ENCODE measurements around the gene KRTAP5-6. TPM values are rescaled to one million over a fixed set of nuclear protein-coding genes. Genes with fewer than 3 reads are reported as not detected.

The KRTAP5-6 gene
- polyA plus RNA-seq, 1 of the 3 experiments (the other 2 are of a cell fraction): not detected

DNA sequence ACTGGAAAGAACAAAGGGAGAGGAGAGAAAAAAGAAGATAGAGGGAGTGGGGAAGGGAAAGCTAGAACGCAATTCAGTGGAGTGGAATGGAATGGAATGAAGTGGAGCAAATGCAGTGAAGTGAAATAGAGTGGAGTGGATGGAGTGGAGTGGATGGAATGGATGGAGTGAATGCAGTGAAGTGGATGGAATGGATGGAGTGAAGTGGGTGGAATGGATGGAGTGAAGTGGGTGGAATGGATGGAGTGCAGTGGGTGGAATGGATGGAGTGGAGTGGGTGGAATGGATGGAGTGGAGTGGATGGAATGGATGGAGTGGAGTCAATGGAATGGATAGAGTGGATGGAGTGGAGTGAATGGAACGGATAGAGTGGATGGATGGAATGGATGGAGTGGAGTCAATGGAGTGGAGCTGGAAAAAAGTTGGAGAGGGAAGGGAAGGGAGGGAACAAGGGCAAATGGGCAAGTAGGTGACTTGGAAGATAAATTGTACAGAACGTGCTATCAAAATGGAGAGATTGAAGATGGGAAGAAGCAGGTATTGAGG, 39.5 kb downstream of the KRTAP5-6 start:
- no peaks in the 10 kb centered on the region for H3K9me3 ChIP-seq
- H2AFZ ChIP-seq (ENCODE audit: low read depth): no peak overlapping the region
- H3K27me3 ChIP-seq (ENCODE audit: insufficient read depth): no peaks in the 10 kb centered on the region
- no peak for DNase-seq
- no peaks in the 10 kb centered on the region for H3K36me3 ChIP-seq (replicated peaks in 1 of 2; ENCODE audit: control insufficient read depth in 1 of 2, insufficient read depth in 2 of 2, low read length in 1 of 2)
- ChIA-PET POLR2A (no interaction called here), CTCF (interaction anchor here (1.5 to 2.6 kb wide), 3 partner anchors 43 to 96 kb away, joined by 3 to 12 read pairs (median 5); no protein-coding TSS in a partner anchor)
- no peaks in the 10 kb centered on the region for H3K9me2 ChIP-seq
- H3K79me2 ChIP-seq (ENCODE audit: insufficient read depth): no peaks in the 10 kb centered on the region
- no peak overlapping the region for H3K4me2 ChIP-seq
- H3K4me1 ChIP-seq (ENCODE audit: control insufficient read depth in 1 of 2, insufficient read depth in 2 of 2, low read depth in 1 of 2, low read length in 1 of 2): peaks cover 0 to 33% of the 10 kb centered on the region in 2 experiments; a peak in 1 of 4 replicates
- no peak overlapping the region for H3K27ac ChIP-seq (ENCODE audit: low read depth in 2 of 2, low read length in 1 of 2)
- H3K4me3 ChIP-seq (ENCODE audit: low read depth in 2 of 2, low read length in 1 of 2): no peak overlapping the region
- H3F3A ChIP-seq (replicated peaks; ENCODE audit: insufficient read depth): no peaks in the 10 kb centered on the region
- H4K20me1 ChIP-seq (ENCODE audit: insufficient read depth): no peaks in the 10 kb centered on the region
- 14% methylated on average over 3 of the region's 3 CpGs for WGBS (ENCODE audit: low lambda C conversion rate)
- TF ChIP-seq YY1 (IDR thresholded peaks at IDR 0.05; ENCODE audit: low read depth) (no peak), EZH2phosphoT487 (IDR thresholded peaks at IDR 0.05; ENCODE audit: borderline replicate concordance, low read depth) (no peak), JUND (IDR thresholded peaks at IDR 0.05) (no peak), RCOR1 (IDR thresholded peaks at IDR 0.05; ENCODE audit: low read length) (no peak), CHD2 (IDR thresholded peaks at IDR 0.05; ENCODE audit: low read length, partially characterized antibody) (no peak)
- TF ChIP-seq, protein P1, sequence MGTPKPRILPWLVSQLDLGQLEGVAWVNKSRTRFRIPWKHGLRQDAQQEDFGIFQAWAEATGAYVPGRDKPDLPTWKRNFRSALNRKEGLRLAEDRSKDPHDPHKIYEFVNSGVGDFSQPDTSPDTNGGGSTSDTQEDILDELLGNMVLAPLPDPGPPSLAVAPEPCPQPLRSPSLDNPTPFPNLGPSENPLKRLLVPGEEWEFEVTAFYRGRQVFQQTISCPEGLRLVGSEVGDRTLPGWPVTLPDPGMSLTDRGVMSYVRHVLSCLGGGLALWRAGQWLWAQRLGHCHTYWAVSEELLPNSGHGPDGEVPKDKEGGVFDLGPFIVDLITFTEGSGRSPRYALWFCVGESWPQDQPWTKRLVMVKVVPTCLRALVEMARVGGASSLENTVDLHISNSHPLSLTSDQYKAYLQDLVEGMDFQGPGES (IDR thresholded peaks at IDR 0.05; ENCODE audit: low read depth, low read length): no peak
- no peak overlapping the region for H3K9ac ChIP-seq

DNA sequence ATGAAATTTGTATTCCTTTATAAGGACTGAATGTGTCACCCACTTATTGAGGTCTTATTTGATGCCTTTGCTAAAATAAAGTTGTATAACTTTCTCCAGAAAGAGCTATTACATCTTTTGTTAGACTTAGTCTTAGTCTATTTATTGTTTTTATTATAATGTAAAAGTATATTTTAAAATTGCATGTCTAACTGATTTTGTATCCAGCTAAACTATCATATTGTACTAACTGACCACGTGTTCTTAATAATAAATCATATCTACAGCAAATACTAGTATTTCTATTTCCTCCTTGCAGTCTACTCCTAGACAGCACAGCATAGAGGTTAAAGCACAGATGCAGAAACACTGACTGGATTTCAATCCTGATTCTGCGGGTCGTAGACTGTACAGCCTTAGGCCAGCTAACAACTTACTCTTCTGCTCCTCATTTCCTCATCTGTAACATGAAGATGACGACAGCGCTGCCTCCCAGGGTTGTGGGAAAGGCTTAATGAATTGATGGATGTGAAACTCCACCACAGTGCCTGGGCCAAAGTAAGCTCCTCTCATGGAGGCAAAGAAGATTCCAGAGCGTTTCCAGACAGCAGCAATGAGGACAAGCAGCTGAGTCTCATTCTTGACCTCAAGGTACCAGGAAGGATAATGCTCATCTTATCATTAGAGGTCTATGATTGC, 40.2 kb downstream of the KRTAP5-6 start:
- no peak overlapping the region for H3K4me3 ChIP-seq (ENCODE audit: low read depth in 2 of 2, low read length in 1 of 2)
- CTCF ChIA-PET: interaction anchor here (1.1 to 2.6 kb wide), 5 partner anchors 25 to 145 kb away, joined by 3 to 12 read pairs (median 3); no protein-coding TSS in a partner anchor
- H3K4me2 ChIP-seq: no peak overlapping the region
- no peak overlapping the region for H3K9ac ChIP-seq
- H3K79me2 ChIP-seq (ENCODE audit: insufficient read depth): no peaks in the 10 kb centered on the region
- no peak overlapping the region for H2AFZ ChIP-seq (ENCODE audit: low read depth)
- H3K4me1 ChIP-seq (ENCODE audit: control insufficient read depth in 1 of 2, insufficient read depth in 2 of 2, low read depth in 1 of 2, low read length in 1 of 2): peaks cover 0 to 29% of the 10 kb centered on the region in 2 experiments; a peak in 1 of 4 replicates
- POLR2A ChIA-PET: no interaction called here
- no peaks in the 10 kb centered on the region for H4K20me1 ChIP-seq (ENCODE audit: insufficient read depth)
- H3K9me3 ChIP-seq: no peaks in the 10 kb centered on the region
- TF ChIP-seq, protein P2, sequence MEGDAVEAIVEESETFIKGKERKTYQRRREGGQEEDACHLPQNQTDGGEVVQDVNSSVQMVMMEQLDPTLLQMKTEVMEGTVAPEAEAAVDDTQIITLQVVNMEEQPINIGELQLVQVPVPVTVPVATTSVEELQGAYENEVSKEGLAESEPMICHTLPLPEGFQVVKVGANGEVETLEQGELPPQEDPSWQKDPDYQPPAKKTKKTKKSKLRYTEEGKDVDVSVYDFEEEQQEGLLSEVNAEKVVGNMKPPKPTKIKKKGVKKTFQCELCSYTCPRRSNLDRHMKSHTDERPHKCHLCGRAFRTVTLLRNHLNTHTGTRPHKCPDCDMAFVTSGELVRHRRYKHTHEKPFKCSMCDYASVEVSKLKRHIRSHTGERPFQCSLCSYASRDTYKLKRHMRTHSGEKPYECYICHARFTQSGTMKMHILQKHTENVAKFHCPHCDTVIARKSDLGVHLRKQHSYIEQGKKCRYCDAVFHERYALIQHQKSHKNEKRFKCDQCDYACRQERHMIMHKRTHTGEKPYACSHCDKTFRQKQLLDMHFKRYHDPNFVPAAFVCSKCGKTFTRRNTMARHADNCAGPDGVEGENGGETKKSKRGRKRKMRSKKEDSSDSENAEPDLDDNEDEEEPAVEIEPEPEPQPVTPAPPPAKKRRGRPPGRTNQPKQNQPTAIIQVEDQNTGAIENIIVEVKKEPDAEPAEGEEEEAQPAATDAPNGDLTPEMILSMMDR (IDR thresholded peaks at IDR 0.05): no peak
- TF ChIP-seq RCOR1 (IDR thresholded peaks at IDR 0.05; ENCODE audit: low read length) (no peak), SMC3 (IDR thresholded peaks at IDR 0.05; ENCODE audit: low read depth, low read length) (no peak), ELF1 (IDR thresholded peaks at IDR 0.05) (no peak), CHD2 (IDR thresholded peaks at IDR 0.05; ENCODE audit: low read length, partially characterized antibody) (no peak), POLR2AphosphoS5 (IDR thresholded peaks at IDR 0.05; ENCODE audit: low read depth, low read length) (no peak), RAD21 (IDR thresholded peaks at IDR 0.05; ENCODE audit: low read length) (no peak)
- TF ChIP-seq, protein P1 (IDR thresholded peaks at IDR 0.05; ENCODE audit: low read depth, low read length): no peak
- no peaks in the 10 kb centered on the region for H3K36me3 ChIP-seq (replicated peaks in 1 of 2; ENCODE audit: control insufficient read depth in 1 of 2, insufficient read depth in 2 of 2, low read length in 1 of 2)
- no peaks in the 10 kb centered on the region for H3K27me3 ChIP-seq (ENCODE audit: insufficient read depth)
- WGBS (ENCODE audit: low lambda C conversion rate): 39% methylated on average over 6 of the region's 6 CpGs
- H3F3A ChIP-seq (replicated peaks; ENCODE audit: insufficient read depth): no peaks in the 10 kb centered on the region
- no peak overlapping the region for H3K27ac ChIP-seq (ENCODE audit: low read depth in 2 of 2, low read length in 1 of 2)
- no peaks in the 10 kb centered on the region for H3K9me2 ChIP-seq
- no peak for DNase-seq
